Astrocyte (in vitro differentiated cells and primary cell): ENCODE measurements around the gene PDE3B. TPM values are rescaled to one million over a fixed set of nuclear protein-coding genes. Genes with fewer than 3 reads are reported as not detected.

Source experiments
- DNase-seq: peaks from one replicate; pipeline ENCODE4 v3.0.0-alpha.2; 2010; ENCODE audit warnings: low read depth
- FAIRE-seq: peaks from 2 replicates; lab custom pipeline; 2011; peaks lifted over from hg19 to GRCh38; lab: Jason Lieb, UNC
- H2AFZ ChIP-seq: 2 replicates; pipeline ENCODE4 v1.6.0; 2012; ENCODE audit warnings: low read depth, low read length, inconsistent platforms
- H3K27ac ChIP-seq: 2 replicates; pipeline ENCODE4 v1.5.1; 2011; ENCODE audit warnings: low read depth, low read length, inconsistent platforms
- H3K27me3 ChIP-seq: 2 replicates; pipeline ENCODE4 v1.6.0; 2011; ENCODE audit warnings: low read length, inconsistent platforms; ENCODE audit not compliant: insufficient read depth
- H3K36me3 ChIP-seq: 2 replicates; pipeline ENCODE4 v1.5.1; 2011; ENCODE audit warnings: low read length, inconsistent platforms; ENCODE audit not compliant: insufficient read depth
- H3K4me1 ChIP-seq: 2 replicates; pipeline ENCODE4 v1.5.1; 2011; ENCODE audit warnings: low read length, inconsistent platforms; ENCODE audit not compliant: insufficient read depth
- H3K4me2 ChIP-seq: 2 replicates; pipeline ENCODE4 v1.6.0; 2012; ENCODE audit warnings: low read length, inconsistent platforms
- H3K4me3 ChIP-seq: 2 replicates; pipeline ENCODE4 v1.5.1; 2011; ENCODE audit warnings: low read depth, mild to moderate bottlenecking, low read length, inconsistent platforms; ENCODE audit not compliant: insufficient read depth
- H3K79me2 ChIP-seq: 2 replicates; pipeline ENCODE4 v1.6.0; 2012; ENCODE audit warnings: mild to moderate bottlenecking, low read length, inconsistent platforms; ENCODE audit not compliant: insufficient read depth
- H3K9ac ChIP-seq: 2 replicates; pipeline ENCODE4 v1.6.0; 2012; ENCODE audit warnings: mild to moderate bottlenecking, low read length, inconsistent platforms
- H3K9me3 ChIP-seq: 2 replicates; pipeline ENCODE4 v1.5.1; 2012; ENCODE audit warnings: low read depth, mild to moderate bottlenecking, low read length, inconsistent platforms; ENCODE audit not compliant: insufficient read depth
- H4K20me1 ChIP-seq: 2 replicates; pipeline ENCODE4 v1.6.0; 2012; ENCODE audit warnings: low read length, inconsistent platforms; ENCODE audit not compliant: insufficient read depth
- H3K27ac Mint-ChIP-seq: one replicate; pipeline ENCODE4 v1.8.0; 2021; ENCODE audit warnings: mild to moderate bottlenecking, mixed read lengths; ENCODE audit not compliant: unreplicated experiment
- H3K27me3 Mint-ChIP-seq: one replicate; pipeline ENCODE4 v1.8.0; 2021; ENCODE audit warnings: low read depth, mixed read lengths; ENCODE audit not compliant: unreplicated experiment
- H3K36me3 Mint-ChIP-seq: one replicate; pipeline ENCODE4 v1.8.0; 2021; ENCODE audit warnings: low read depth, mixed read lengths; ENCODE audit not compliant: unreplicated experiment
- H3K4me1 Mint-ChIP-seq: one replicate; pipeline ENCODE4 v1.8.0; 2021; ENCODE audit warnings: low read depth, mixed read lengths; ENCODE audit not compliant: unreplicated experiment
- H3K4me3 Mint-ChIP-seq: one replicate; pipeline ENCODE4 v1.8.0; 2021; ENCODE audit warnings: mild to moderate bottlenecking, moderate library complexity, mixed read lengths; ENCODE audit not compliant: unreplicated experiment
- H3K9me3 Mint-ChIP-seq: one replicate; pipeline ENCODE4 v1.8.0; 2021; ENCODE audit warnings: mild to moderate bottlenecking, mixed read lengths; ENCODE audit not compliant: unreplicated experiment
- EZH2 ChIP-seq: IDR thresholded peaks from 2 replicates; pipeline ENCODE4 v1.6.1; 2012; ENCODE audit warnings: mild to moderate bottlenecking, low read length, inconsistent platforms; ENCODE audit not compliant: insufficient read depth
- total RNA-seq: library from RNA; stranded (reverse); gene quantifications from 2 replicates; pipeline ENCODE4 v1.2.1, GENCODE V29; 2021
- TF ChIP-seq, protein P1 (sequence below): IDR thresholded peaks from 2 replicates; pipeline ENCODE4 v1.5.1; 2011; ENCODE audit warnings: low read depth, mild to moderate bottlenecking, inconsistent platforms, low read length, moderate library complexity; ENCODE audit not compliant: insufficient read depth

Gene PDE3B
- total RNA-seq, 1 donor from 2014 or later = 2.9 TPM

GRCh38 chr11:14609902-14610301 is 33.7 kb upstream of the PDE3B start:
- Mint-ChIP-seq H3K27ac (no peak overlapping the region), H3K27me3 (no peaks in the 10 kb centered on the region), H3K4me1 (no peaks in the 10 kb centered on the region), H3K36me3 (peaks cover 2% of the 10 kb centered on the region), H3K4me3 (no peak overlapping the region), H3K9me3 (peaks cover 3% of the 10 kb centered on the region)
- FAIRE-seq (no peak), DNase-seq (no peak)
- no peak overlapping the region for H3K4me2 ChIP-seq
- no peaks in the 10 kb centered on the region for H3K79me2 ChIP-seq
- no peak overlapping the region for H2AFZ ChIP-seq
- no peaks in the 10 kb centered on the region for H3K27me3 ChIP-seq
- H3K27ac ChIP-seq = no peak overlapping the region
- H3K4me1 ChIP-seq = no peaks in the 10 kb centered on the region
- no peak overlapping the region for H3K4me3 ChIP-seq
- H3K9me3 ChIP-seq = no peaks in the 10 kb centered on the region
- no peak overlapping the region for H3K9ac ChIP-seq
- TF ChIP-seq, protein P1, sequence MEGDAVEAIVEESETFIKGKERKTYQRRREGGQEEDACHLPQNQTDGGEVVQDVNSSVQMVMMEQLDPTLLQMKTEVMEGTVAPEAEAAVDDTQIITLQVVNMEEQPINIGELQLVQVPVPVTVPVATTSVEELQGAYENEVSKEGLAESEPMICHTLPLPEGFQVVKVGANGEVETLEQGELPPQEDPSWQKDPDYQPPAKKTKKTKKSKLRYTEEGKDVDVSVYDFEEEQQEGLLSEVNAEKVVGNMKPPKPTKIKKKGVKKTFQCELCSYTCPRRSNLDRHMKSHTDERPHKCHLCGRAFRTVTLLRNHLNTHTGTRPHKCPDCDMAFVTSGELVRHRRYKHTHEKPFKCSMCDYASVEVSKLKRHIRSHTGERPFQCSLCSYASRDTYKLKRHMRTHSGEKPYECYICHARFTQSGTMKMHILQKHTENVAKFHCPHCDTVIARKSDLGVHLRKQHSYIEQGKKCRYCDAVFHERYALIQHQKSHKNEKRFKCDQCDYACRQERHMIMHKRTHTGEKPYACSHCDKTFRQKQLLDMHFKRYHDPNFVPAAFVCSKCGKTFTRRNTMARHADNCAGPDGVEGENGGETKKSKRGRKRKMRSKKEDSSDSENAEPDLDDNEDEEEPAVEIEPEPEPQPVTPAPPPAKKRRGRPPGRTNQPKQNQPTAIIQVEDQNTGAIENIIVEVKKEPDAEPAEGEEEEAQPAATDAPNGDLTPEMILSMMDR = no peak
- TF ChIP-seq EZH2 = no peak
- H3K36me3 ChIP-seq = no peaks in the 10 kb centered on the region
- H4K20me1 ChIP-seq = no peaks in the 10 kb centered on the region

GRCh38 chr11:14611939-14612338 is 31.7 kb upstream of the PDE3B start:
- Histone ChIP-seq H3K36me3 (no peaks in the 10 kb centered on the region), H2AFZ (no peak overlapping the region), H4K20me1 (no peaks in the 10 kb centered on the region), H3K79me2 (no peaks in the 10 kb centered on the region), H3K4me3 (no peak overlapping the region), H3K27ac (no peak overlapping the region), H3K4me2 (no peak overlapping the region), H3K27me3 (no peaks in the 10 kb centered on the region), H3K9ac (no peak overlapping the region), H3K9me3 (no peaks in the 10 kb centered on the region), H3K4me1 (no peaks in the 10 kb centered on the region)
- DNase-seq (no peak), FAIRE-seq (no peak)
- TF ChIP-seq, protein P1 = no peak
- no peak for TF ChIP-seq EZH2
- Mint-ChIP-seq H3K27ac (no peak overlapping the region), H3K36me3 (no peaks in the 10 kb centered on the region), H3K9me3 (no peaks in the 10 kb centered on the region), H3K27me3 (no peaks in the 10 kb centered on the region), H3K4me1 (no peaks in the 10 kb centered on the region), H3K4me3 (no peak overlapping the region)

GRCh38 chr11:14612694-14613093 is 30.9 kb upstream of the PDE3B start:
- no peaks in the 10 kb centered on the region for H3K27me3 Mint-ChIP-seq
- no peaks in the 10 kb centered on the region for H3K36me3 Mint-ChIP-seq
- DNase-seq (no peak), FAIRE-seq (no peak)
- no peaks in the 10 kb centered on the region for H3K4me1 ChIP-seq
- no peaks in the 10 kb centered on the region for H4K20me1 ChIP-seq
- no peak overlapping the region for H3K4me2 ChIP-seq
- no peak overlapping the region for H3K4me3 Mint-ChIP-seq
- no peak overlapping the region for H3K9ac ChIP-seq
- no peak overlapping the region for H2AFZ ChIP-seq
- H3K36me3 ChIP-seq = no peaks in the 10 kb centered on the region
- no peak overlapping the region for H3K4me3 ChIP-seq
- H3K4me1 Mint-ChIP-seq = peaks cover 2% of the 10 kb centered on the region
- H3K9me3 Mint-ChIP-seq = no peaks in the 10 kb centered on the region
- H3K27me3 ChIP-seq = no peaks in the 10 kb centered on the region
- H3K9me3 ChIP-seq = no peaks in the 10 kb centered on the region
- no peak overlapping the region for H3K27ac Mint-ChIP-seq
- TF ChIP-seq, protein P1 = no peak
- TF ChIP-seq EZH2 = no peak
- no peak overlapping the region for H3K27ac ChIP-seq
- no peaks in the 10 kb centered on the region for H3K79me2 ChIP-seq
